Sigmoid colon (tissue), 7 donors: ENCODE data around the gene ING5. TPM values are rescaled to one million over a fixed set of nuclear protein-coding genes. Genes with fewer than 3 reads are reported as not detected.

Experiments used
- DNase-seq: peaks from one replicate; pipeline ENCODE4 v3.0.0-alpha.2; 2019
- H3K27ac ChIP-seq, 4 donors: fragments of 200-600 bp; sonication (generic); one replicate each; pipeline ENCODE4 v1.5.1; 2016 to 2019; ENCODE audit warnings: mild to moderate bottlenecking in 1 of 4
- H3K27me3 ChIP-seq, 3 donors: fragments of 200-600 bp; sonication (generic); one replicate each; pipeline ENCODE4 v1.5.1; 2019; ENCODE audit warnings: mild to moderate bottlenecking in 1 of 3
- H3K36me3 ChIP-seq, 4 donors: fragments of 200-600 bp; sonication (generic); one replicate each; pipeline ENCODE4 v1.5.1; 2016 to 2019
- H3K4me1 ChIP-seq, 4 donors: fragments of 200-600 bp; sonication (generic); one replicate each; pipeline ENCODE4 v1.5.1; 2017 to 2019
- H3K4me3 ChIP-seq, 4 donors: fragments of 200-600 bp; sonication (generic); one replicate each; pipeline ENCODE4 v1.5.1; 2017 to 2019; ENCODE audit warnings: mild to moderate bottlenecking in 2 of 4, moderate library complexity in 1 of 4
- H3K9me3 ChIP-seq, 4 donors: fragments of 200-600 bp in 3 of 4; sonication (generic) in 3 of 4; one replicate each; pipeline versions ENCODE4 v1.5.1 to v1.6.1; 2013 to 2019
- EP300 ChIP-seq, 4 donors: sonication (generic); formaldehyde crosslinking; IDR thresholded peaks; one replicate each; pipeline ENCODE4 v1.6.1; 2017; ENCODE audit warnings: antibody characterized with exemption in 4 of 4
- POLR2A ChIP-seq, 2 donors: fragments of 450-650 bp; IDR thresholded peaks; one replicate each; pipeline ENCODE4 v1.6.1; 2016; ENCODE audit warnings: antibody characterized with exemption in 2 of 2, mild to moderate bottlenecking in 2 of 2, moderate library complexity in 2 of 2
- POLR2AphosphoS5 ChIP-seq, 4 donors: sonication (generic); formaldehyde crosslinking; IDR thresholded peaks; one replicate each; pipeline ENCODE4 v1.6.1; 2017; ENCODE audit warnings: antibody characterized with exemption in 4 of 4
- WGBS, 2 donors: extraction: QIAGEN DNeasy Blood & Tissue Kit; methylation state at CpG; one replicate each; pipeline ENCODE4 v1.1.7; 2013; 5-methylcytosine and 5-hydroxymethylcytosine counted together
- intact Hi-C: fragments of 100-400 bp; cut with DNase I; formaldehyde crosslinking; loops from one replicate; pipeline ENCODE4 v1.15.1; 2023
- polyA plus RNA-seq, 3 donors: library from polyadenylated mRNA; stranded (reverse); fragments of 200-250 nt; gene quantifications; one replicate each; pipeline ENCODE4 v1.2.3, GENCODE V29; 2013
- total RNA-seq, 4 donors: library from RNA; depleted of rRNA; stranded (reverse); fragments of >200 nt; gene quantifications; one replicate each; pipeline ENCODE4 v1.1.0, GENCODE V29; 2016
- TF ChIP-seq, protein P1 (sequence below), 4 experiments: fragments of 450-650 bp in 3 of 4; fragments of 200-600 bp in 1 of 4; IDR thresholded peaks; one replicate each; pipeline ENCODE4 v1.5.1; 2016 to 2019; ENCODE audit warnings: antibody characterized with exemption in 4 of 4, mild to moderate bottlenecking in 3 of 4, moderate library complexity in 2 of 4
- donor health status: healthy with polysubstance abuse.
- donor health status: Bipolar disorder and iron deficiency.
- donor health status: healthy.

ING5 gene
- total and polyA plus RNA-seq, 7 donors, result 9.6 to 49.8 (median 27.1) TPM

DNA sequence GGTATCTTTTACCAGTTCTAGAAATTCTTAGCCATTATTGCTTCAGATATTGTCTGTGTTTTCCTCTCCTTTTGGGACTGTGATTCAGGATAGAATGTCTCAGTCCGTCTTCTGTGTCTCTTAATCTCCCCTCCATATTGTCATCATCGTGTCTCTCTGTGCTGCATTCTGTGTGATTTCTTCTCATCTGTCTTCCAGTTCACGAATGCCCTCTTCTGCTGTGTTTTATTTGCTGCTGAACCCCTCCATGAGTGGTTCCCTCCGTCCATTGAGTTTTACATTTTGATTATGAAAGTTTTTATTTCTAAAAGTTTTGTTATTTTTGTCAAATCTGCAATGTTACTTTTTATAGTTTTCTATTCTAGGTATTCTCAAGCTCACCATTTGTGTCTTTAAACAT lies 44.2 kb downstream of the ING5 start:
- no peaks in the 10 kb centered on the region for H3K4me1 ChIP-seq
- TF ChIP-seq, protein P1, sequence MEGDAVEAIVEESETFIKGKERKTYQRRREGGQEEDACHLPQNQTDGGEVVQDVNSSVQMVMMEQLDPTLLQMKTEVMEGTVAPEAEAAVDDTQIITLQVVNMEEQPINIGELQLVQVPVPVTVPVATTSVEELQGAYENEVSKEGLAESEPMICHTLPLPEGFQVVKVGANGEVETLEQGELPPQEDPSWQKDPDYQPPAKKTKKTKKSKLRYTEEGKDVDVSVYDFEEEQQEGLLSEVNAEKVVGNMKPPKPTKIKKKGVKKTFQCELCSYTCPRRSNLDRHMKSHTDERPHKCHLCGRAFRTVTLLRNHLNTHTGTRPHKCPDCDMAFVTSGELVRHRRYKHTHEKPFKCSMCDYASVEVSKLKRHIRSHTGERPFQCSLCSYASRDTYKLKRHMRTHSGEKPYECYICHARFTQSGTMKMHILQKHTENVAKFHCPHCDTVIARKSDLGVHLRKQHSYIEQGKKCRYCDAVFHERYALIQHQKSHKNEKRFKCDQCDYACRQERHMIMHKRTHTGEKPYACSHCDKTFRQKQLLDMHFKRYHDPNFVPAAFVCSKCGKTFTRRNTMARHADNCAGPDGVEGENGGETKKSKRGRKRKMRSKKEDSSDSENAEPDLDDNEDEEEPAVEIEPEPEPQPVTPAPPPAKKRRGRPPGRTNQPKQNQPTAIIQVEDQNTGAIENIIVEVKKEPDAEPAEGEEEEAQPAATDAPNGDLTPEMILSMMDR (IDR thresholded peaks at IDR 0.05), result no peak
- TF ChIP-seq POLR2A (IDR thresholded peaks at IDR 0.05) (no peak), POLR2AphosphoS5 (IDR thresholded peaks at IDR 0.05) (no peak), EP300 (IDR thresholded peaks at IDR 0.05) (no peak)
- WGBS, 2 donors, result 96 to 98% methylated on average over 4 of the region's 4 CpGs
- H3K27ac ChIP-seq, result no peak overlapping the region
- H3K9me3 ChIP-seq, result no peaks in the 10 kb centered on the region
- H3K4me3 ChIP-seq, result no peak overlapping the region
- intact Hi-C loops, result no loop called here
- peaks cover 0 to 71% (median 25%) of the 10 kb centered on the region in 4 donors for H3K36me3 ChIP-seq
- H3K27me3 ChIP-seq, result no peaks in the 10 kb centered on the region
- no peak for DNase-seq

DNA sequence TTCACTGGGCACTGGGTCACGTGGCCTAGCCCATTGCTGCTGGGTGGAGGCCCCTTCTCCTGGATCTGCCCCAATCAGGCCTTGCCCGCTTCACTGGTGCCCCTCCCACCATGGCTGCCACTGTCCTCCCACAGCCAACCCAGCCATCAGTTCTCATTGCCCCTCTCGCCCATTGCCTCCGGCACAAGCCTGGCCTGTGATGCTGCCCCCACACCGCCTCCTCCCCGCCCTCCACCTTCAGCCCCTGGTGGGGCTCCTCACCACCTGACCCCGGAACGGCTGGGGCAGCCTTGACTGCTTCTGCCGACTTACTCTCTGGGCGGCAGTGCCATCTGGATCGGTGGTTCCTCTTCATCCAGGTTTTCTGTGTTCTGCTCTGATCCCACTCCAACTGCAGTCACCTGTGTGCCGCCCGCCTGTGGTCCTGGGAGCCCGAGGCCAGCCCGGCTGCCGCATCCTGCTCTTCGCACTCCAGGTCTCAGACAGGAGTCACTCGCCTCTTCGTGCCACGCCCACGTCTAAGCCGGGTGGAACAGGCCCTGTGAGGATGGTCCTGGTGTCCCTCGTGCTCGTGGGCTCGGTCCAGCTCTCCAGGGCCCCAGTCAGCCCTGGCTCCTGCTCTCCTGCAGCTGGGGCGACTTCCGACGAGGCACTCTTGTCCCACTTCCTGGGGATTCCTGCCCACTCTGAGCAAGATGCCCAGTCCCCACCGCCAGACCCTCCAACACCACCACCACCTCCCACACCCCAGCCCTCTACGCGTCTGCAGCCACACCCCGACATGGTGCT lies 46.8 kb downstream of the ING5 start:
- DNase-seq, result no peak
- WGBS, 2 donors, result 90 to 95% methylated on average over 32 of the region's 32 CpGs
- TF ChIP-seq POLR2A (IDR thresholded peaks at IDR 0.05) (no peak), EP300 (IDR thresholded peaks at IDR 0.05) (no peak), POLR2AphosphoS5 (IDR thresholded peaks at IDR 0.05) (no peak)
- TF ChIP-seq, protein P1 (IDR thresholded peaks at IDR 0.05), result no peak
- no peak overlapping the region for H3K27ac ChIP-seq
- intact Hi-C loops, result no loop called here
- H3K9me3 ChIP-seq, result no peaks in the 10 kb centered on the region
- H3K36me3 ChIP-seq, result peaks cover 0 to 66% (median 26%) of the 10 kb centered on the region in 4 donors
- no peaks in the 10 kb centered on the region for H3K27me3 ChIP-seq
- H3K4me3 ChIP-seq, result no peak overlapping the region
- H3K4me1 ChIP-seq, result no peaks in the 10 kb centered on the region

DNA sequence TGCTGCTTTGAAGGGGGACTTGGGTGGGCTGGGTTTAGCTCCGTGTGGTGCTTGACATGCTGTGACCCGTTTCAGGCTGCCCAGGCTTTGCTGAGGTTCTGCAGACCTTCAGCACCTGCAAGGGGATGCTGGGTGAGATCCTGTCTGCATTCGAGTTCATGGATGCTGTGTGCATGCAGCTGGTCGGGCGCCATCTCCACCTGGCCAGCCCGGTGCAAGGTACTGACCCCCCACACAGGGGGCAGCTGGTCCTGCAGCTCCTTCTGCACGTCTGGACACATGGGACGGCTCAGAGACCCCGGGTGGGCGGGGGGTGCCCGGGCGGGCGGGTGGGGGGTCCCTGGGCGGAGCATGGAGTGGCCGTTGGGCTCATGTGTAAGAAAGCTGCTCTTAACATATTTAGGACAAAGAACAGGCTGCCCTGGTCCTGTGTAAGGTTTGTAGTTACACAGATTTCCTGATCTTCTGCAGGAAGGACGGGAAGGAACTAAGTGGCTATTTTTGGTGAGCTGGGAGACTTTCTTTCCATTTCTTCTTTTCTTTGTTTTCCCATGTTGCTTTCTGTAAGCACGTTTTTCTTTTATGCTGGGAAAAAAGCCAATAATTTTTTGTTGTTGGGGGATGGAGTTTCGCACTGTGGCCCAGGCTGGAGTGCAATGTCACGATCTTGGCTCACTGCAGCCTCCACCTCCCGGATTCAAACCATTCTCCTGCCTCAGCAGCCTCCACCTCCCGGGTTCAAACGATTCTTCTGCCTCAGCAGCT lies 48.4 kb downstream of the ING5 start:
- TF ChIP-seq, protein P1 (IDR thresholded peaks at IDR 0.05), result no peak
- no peak for TF ChIP-seq POLR2A (IDR thresholded peaks at IDR 0.05)
- DNase-seq, result no peak
- Histone ChIP-seq H3K4me1 (no peaks in the 10 kb centered on the region), H3K27ac (no peak overlapping the region), H3K4me3 (no peak overlapping the region), H3K9me3 (no peaks in the 10 kb centered on the region), H3K27me3 (no peaks in the 10 kb centered on the region), H3K36me3 (peaks cover 0 to 66% (median 18%) of the 10 kb centered on the region in 4 donors)
- WGBS, 2 donors, result 86 to 88% methylated on average over 22 of the region's 22 CpGs
- intact Hi-C loops, result no loop called here

DNA sequence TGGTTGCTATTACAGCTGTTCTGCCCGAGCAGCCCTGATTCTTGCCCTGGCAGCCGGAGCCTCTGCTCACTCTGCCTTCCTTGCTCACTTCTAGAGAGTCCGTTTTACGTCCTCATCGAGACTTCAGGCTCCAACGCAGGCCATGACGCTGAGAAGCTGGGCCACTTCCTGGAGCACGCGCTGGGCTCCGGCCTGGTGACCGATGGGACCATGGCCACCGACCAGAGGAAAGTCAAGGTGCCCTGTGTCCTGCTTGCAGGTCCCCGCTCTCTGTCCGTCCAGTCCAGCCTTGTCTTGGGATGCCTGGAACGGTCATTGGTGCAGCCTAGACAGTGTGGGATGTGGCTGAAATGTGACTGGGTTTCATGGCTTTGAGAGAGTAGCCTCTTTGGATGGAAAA lies 49.3 kb downstream of the ING5 start:
- H3K27me3 ChIP-seq, result no peaks in the 10 kb centered on the region
- no peaks in the 10 kb centered on the region for H3K4me1 ChIP-seq
- WGBS, 2 donors, result 91 to 97% methylated on average over 15 of the region's 15 CpGs
- H3K36me3 ChIP-seq, result peaks cover 4 to 66% (median 18%) of the 10 kb centered on the region in 4 donors
- intact Hi-C loops, result no loop called here
- no peaks in the 10 kb centered on the region for H3K9me3 ChIP-seq
- TF ChIP-seq POLR2AphosphoS5 (IDR thresholded peaks at IDR 0.05) (no peak), EP300 (IDR thresholded peaks at IDR 0.05) (no peak), POLR2A (IDR thresholded peaks at IDR 0.05) (no peak)
- TF ChIP-seq, protein P1 (IDR thresholded peaks at IDR 0.05), result no peak
- DNase-seq, result no peak
- no peak overlapping the region for H3K4me3 ChIP-seq
- H3K27ac ChIP-seq, result no peak overlapping the region
